Measurements from ENCODE around the gene CLEC18A.

Gene CLEC18A

DNA sequence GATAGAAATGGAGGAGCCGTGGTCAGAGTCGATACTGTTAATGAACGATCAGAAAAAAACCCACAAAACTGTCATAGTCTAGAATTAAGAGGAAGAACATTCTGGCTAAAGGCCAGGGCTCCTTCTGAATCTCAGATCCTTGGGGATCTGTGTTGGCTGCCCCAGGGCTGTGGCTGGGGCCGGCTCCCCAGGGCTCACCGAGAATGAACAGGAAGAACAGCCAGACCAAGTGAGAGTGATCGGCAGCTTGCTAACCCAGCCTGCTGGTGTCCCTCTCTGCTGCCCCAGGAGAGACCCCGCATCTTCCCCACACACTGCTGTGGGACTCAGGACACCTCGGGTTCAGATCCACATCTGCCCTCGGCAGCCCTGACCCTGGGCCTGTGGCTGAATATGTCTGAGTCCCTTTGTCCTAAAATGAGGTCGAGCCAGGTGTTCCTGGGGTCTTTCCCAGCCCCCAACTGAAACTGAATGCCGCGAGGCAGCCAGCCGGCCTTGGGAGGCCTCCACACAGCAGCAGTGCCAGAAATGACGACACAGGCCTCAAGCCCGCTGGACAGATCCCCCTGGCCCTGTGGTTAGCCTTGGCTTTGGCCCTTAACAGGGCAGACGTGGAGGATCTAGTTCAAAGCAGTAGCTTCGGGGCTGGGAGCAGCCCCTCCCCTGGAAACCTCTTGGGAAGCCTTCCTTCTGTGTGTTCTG, 23.9 kb upstream of the CLEC18A start:
- H3K79me2 ChIP-seq (ENCODE audit: insufficient read depth, low read length): no peaks in the 10 kb centered on the region
- no peaks in the 10 kb centered on the region for H3K4me1 ChIP-seq (ENCODE audit: insufficient read depth, low read length, severe bottlenecking)
- no peaks in the 10 kb centered on the region for H3K9me2 ChIP-seq (ENCODE audit: low read depth, low read length)
- H3K36me3 ChIP-seq (ENCODE audit: insufficient read depth, low read length): peaks cover 12% of the 10 kb centered on the region
- no peak overlapping the region for H3K27ac ChIP-seq (ENCODE audit: low read depth, low read length, poor library complexity, severe bottlenecking)
- no peak overlapping the region for H3K9ac ChIP-seq (ENCODE audit: low read length)
- TF ChIP-seq EZH2 (IDR thresholded peaks at IDR 0.05; ENCODE audit: borderline replicate concordance, low read length): no peak
- TF ChIP-seq, protein P1, sequence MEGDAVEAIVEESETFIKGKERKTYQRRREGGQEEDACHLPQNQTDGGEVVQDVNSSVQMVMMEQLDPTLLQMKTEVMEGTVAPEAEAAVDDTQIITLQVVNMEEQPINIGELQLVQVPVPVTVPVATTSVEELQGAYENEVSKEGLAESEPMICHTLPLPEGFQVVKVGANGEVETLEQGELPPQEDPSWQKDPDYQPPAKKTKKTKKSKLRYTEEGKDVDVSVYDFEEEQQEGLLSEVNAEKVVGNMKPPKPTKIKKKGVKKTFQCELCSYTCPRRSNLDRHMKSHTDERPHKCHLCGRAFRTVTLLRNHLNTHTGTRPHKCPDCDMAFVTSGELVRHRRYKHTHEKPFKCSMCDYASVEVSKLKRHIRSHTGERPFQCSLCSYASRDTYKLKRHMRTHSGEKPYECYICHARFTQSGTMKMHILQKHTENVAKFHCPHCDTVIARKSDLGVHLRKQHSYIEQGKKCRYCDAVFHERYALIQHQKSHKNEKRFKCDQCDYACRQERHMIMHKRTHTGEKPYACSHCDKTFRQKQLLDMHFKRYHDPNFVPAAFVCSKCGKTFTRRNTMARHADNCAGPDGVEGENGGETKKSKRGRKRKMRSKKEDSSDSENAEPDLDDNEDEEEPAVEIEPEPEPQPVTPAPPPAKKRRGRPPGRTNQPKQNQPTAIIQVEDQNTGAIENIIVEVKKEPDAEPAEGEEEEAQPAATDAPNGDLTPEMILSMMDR (IDR thresholded peaks at IDR 0.05; ENCODE audit: low read length): no peak
- no peak overlapping the region for H3K4me2 ChIP-seq (ENCODE audit: low read length)
- H4K20me1 ChIP-seq (ENCODE audit: insufficient read depth, low read length): no peaks in the 10 kb centered on the region
- H3K4me3 ChIP-seq (ENCODE audit: low read depth, low read length, poor library complexity, severe bottlenecking): no peak overlapping the region
- no peaks in the 10 kb centered on the region for H3K27me3 ChIP-seq (ENCODE audit: insufficient read depth, low read length)
- H2AFZ ChIP-seq (ENCODE audit: low read length): no peak overlapping the region
- H3F3A ChIP-seq (ENCODE audit: insufficient read depth, low read length): no peaks in the 10 kb centered on the region
- H3K9me3 ChIP-seq (ENCODE audit: low read length): no peaks in the 10 kb centered on the region

DNA sequence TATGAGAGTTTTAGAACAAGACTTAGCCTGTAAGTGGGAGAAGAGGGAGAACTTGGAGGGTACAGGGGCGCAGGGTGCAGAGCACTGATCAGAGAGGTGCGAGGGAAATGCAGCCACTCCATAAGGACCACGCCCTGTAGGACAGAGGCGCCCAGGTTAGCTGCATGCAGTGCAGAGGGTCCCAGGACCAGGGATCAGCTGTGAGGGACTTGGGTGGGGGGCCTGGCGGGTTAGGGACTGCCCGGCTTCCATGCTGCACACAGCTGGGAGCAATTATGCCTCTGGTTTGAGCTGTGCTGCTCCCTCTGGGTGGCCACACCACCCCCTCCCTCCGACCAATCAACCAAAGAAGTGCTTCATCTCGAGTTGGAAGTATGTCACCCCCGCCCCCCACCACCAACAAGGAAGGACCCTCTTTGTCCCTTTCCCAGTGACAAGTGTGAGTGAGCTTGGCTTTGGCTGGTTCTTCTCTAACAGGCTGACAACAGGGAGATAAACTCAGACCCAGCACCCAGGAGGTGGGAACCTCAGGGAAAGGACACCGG, 22.2 kb upstream of the CLEC18A start:
- TF ChIP-seq, protein P1 (IDR thresholded peaks at IDR 0.05; ENCODE audit: low read length): no peak
- no peak for TF ChIP-seq EZH2 (IDR thresholded peaks at IDR 0.05; ENCODE audit: borderline replicate concordance, low read length)
- Histone ChIP-seq H3K9me3 (ENCODE audit: low read length) (no peaks in the 10 kb centered on the region), H3K36me3 (ENCODE audit: insufficient read depth, low read length) (peaks cover 17% of the 10 kb centered on the region), H3F3A (ENCODE audit: insufficient read depth, low read length) (no peaks in the 10 kb centered on the region), H3K4me3 (ENCODE audit: low read depth, low read length, poor library complexity, severe bottlenecking) (no peak overlapping the region), H2AFZ (ENCODE audit: low read length) (no peak overlapping the region), H3K9ac (ENCODE audit: low read length) (no peak overlapping the region), H3K9me2 (ENCODE audit: low read depth, low read length) (no peaks in the 10 kb centered on the region), H4K20me1 (ENCODE audit: insufficient read depth, low read length) (no peaks in the 10 kb centered on the region), H3K79me2 (ENCODE audit: insufficient read depth, low read length) (no peaks in the 10 kb centered on the region), H3K4me1 (ENCODE audit: insufficient read depth, low read length, severe bottlenecking) (no peaks in the 10 kb centered on the region), H3K27ac (ENCODE audit: low read depth, low read length, poor library complexity, severe bottlenecking) (no peak overlapping the region), H3K27me3 (ENCODE audit: insufficient read depth, low read length) (no peaks in the 10 kb centered on the region), H3K4me2 (ENCODE audit: low read length) (no peak overlapping the region)

DNA sequence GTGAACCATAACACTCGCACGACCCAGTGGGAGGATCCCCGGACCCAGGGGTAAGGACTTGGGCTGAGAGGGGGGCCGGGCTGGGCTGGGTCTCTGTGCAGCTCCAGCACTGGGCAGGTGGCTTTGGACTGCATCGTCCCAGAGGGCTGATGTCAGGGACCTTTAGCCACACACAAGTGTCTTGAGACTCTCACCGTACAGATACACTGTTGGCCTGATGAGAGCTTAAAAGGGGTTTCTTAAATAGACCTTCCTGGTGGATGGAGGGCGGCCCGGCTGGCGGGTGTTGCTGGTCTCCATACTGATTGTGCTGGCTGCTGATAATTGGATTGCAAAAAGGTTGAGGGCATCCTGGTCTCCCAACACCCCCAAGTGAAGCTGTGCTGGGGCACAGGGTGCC, 21.7 kb upstream of the CLEC18A start:
- H3K4me1 ChIP-seq (ENCODE audit: insufficient read depth, low read length, severe bottlenecking): no peaks in the 10 kb centered on the region
- peaks cover 20% of the 10 kb centered on the region for H3K36me3 ChIP-seq (ENCODE audit: insufficient read depth, low read length)
- no peak overlapping the region for H3K4me2 ChIP-seq (ENCODE audit: low read length)

More for the DNA sequence above, 21.7 kb upstream of the CLEC18A start:
- H4K20me1 ChIP-seq (ENCODE audit: insufficient read depth, low read length): no peaks in the 10 kb centered on the region
- H3K9me3 ChIP-seq (ENCODE audit: low read length): no peaks in the 10 kb centered on the region
- H2AFZ ChIP-seq (ENCODE audit: low read length): no peak overlapping the region
- no peaks in the 10 kb centered on the region for H3K27me3 ChIP-seq (ENCODE audit: insufficient read depth, low read length)
- no peak overlapping the region for H3K4me3 ChIP-seq (ENCODE audit: low read depth, low read length, poor library complexity, severe bottlenecking)
- no peaks in the 10 kb centered on the region for H3K79me2 ChIP-seq (ENCODE audit: insufficient read depth, low read length)
- no peak overlapping the region for H3K27ac ChIP-seq (ENCODE audit: low read depth, low read length, poor library complexity, severe bottlenecking)
- H3F3A ChIP-seq (ENCODE audit: insufficient read depth, low read length): no peaks in the 10 kb centered on the region
- TF ChIP-seq, protein P1 (IDR thresholded peaks at IDR 0.05; ENCODE audit: low read length): no peak
- TF ChIP-seq EZH2 (IDR thresholded peaks at IDR 0.05; ENCODE audit: borderline replicate concordance, low read length): no peak
- no peaks in the 10 kb centered on the region for H3K9me2 ChIP-seq (ENCODE audit: low read depth, low read length)
- no peak overlapping the region for H3K9ac ChIP-seq (ENCODE audit: low read length)
